Measurements from ENCODE around the gene GSTK1. TPM values are rescaled to one million over a fixed set of nuclear protein-coding genes. Genes with fewer than 3 reads are reported as not detected.

The GSTK1 gene
- total RNA-seq, 2 donors from 2014 or later, result 61.1 to 75.0 TPM

DNA sequence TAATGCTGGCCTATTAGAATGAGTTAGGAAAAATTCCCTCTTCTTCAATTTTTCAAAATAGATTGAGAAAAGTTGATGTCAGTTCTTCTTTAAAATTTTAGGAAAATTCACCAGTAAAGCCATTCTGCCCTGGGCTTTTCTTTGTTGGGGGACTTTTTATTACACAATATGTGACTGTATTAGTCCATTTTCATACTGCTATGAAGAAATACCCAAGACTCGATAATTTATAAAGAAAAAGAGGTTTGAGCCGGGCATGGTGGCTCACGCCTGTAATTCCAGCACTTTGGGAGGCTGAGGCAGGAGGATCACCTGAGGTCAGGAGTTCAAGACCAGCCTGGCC lies 28.7 kb upstream of the GSTK1 start:
- Mint-ChIP-seq H3K27ac (no peak overlapping the region), H3K27me3 (ENCODE audit: insufficient read depth) (peaks cover 22% of the 10 kb centered on the region), H3K4me3 (no peak overlapping the region), H3K9me3 (peaks cover 19% of the 10 kb centered on the region), H3K4me1 (peaks cover under 1% of the 10 kb centered on the region), H3K36me3 (ENCODE audit: low read depth) (no peaks in the 10 kb centered on the region)
- Histone ChIP-seq H3K4me1 (ENCODE audit: control insufficient read depth, insufficient read depth, low read length) (no peaks in the 10 kb centered on the region), H3K27ac (ENCODE audit: low read depth, low read length) (no peak overlapping the region), H3K27me3 (ENCODE audit: control insufficient read depth, insufficient read depth, low read length, poor library complexity, severe bottlenecking) (peaks cover 13% of the 10 kb centered on the region), H3K9ac (ENCODE audit: extremely low read depth, low read length, poor library complexity, severe bottlenecking) (no peak overlapping the region), H3K36me3 (ENCODE audit: control insufficient read depth, insufficient read depth, low read length) (no peaks in the 10 kb centered on the region), H3K9me3 (ENCODE audit: control insufficient read depth, low read length) (peaks cover 17% of the 10 kb centered on the region), H3K4me3 (ENCODE audit: low read length) (no peak overlapping the region)
- TF ChIP-seq, protein P1, sequence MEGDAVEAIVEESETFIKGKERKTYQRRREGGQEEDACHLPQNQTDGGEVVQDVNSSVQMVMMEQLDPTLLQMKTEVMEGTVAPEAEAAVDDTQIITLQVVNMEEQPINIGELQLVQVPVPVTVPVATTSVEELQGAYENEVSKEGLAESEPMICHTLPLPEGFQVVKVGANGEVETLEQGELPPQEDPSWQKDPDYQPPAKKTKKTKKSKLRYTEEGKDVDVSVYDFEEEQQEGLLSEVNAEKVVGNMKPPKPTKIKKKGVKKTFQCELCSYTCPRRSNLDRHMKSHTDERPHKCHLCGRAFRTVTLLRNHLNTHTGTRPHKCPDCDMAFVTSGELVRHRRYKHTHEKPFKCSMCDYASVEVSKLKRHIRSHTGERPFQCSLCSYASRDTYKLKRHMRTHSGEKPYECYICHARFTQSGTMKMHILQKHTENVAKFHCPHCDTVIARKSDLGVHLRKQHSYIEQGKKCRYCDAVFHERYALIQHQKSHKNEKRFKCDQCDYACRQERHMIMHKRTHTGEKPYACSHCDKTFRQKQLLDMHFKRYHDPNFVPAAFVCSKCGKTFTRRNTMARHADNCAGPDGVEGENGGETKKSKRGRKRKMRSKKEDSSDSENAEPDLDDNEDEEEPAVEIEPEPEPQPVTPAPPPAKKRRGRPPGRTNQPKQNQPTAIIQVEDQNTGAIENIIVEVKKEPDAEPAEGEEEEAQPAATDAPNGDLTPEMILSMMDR (conservative IDR thresholded peaks at IDR 0.05), result no peak
- WGBS, 2 experiments (ENCODE audit: insufficient coverage in 1 of 2, insufficient read length in 1 of 2), result 86 to 90% methylated on average over 2 to 3 of the region's 3 CpGs
- no peak for DNase-seq

DNA sequence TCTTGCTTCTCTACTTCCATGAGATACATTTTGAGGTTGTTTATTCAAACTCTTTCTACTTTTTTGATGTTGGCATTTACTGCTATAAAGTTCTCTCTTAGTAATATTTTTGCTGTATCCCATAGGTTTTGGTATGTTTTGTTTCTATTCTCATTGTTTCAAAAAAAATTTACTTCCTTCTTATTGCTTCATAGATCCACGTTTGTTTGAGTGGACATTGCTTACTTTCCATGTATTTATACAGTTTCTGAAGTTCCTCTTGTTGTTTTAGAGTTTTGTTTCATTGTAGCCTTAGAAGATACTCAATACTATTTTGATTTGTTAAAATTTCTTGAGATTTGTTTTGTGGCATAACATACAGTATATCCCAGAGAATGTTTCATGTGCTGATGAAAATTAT lies 27.7 kb upstream of the GSTK1 start:
- Mint-ChIP-seq H3K4me3 (no peak overlapping the region), H3K9me3 (peaks cover 19% of the 10 kb centered on the region), H3K27me3 (ENCODE audit: insufficient read depth) (peaks cover 22% of the 10 kb centered on the region), H3K27ac (no peak overlapping the region), H3K36me3 (ENCODE audit: low read depth) (no peaks in the 10 kb centered on the region), H3K4me1 (no peaks in the 10 kb centered on the region)
- 78% methylated on average over 1 of the region's 1 CpG; no CpG with 5 or more reads in 1 of the 2 experiments for WGBS, 2 experiments (ENCODE audit: insufficient coverage in 1 of 2, insufficient read length in 1 of 2)
- Histone ChIP-seq H3K27me3 (ENCODE audit: control insufficient read depth, insufficient read depth, low read length, poor library complexity, severe bottlenecking) (peaks cover 13% of the 10 kb centered on the region), H3K4me3 (ENCODE audit: low read length) (no peak overlapping the region), H3K36me3 (ENCODE audit: control insufficient read depth, insufficient read depth, low read length) (no peaks in the 10 kb centered on the region), H3K9me3 (ENCODE audit: control insufficient read depth, low read length) (peaks cover 17% of the 10 kb centered on the region), H3K4me1 (ENCODE audit: control insufficient read depth, insufficient read depth, low read length) (no peaks in the 10 kb centered on the region), H3K9ac (ENCODE audit: extremely low read depth, low read length, poor library complexity, severe bottlenecking) (no peak overlapping the region), H3K27ac (ENCODE audit: low read depth, low read length) (no peak overlapping the region)
- DNase-seq, result no peak
- TF ChIP-seq, protein P1 (conservative IDR thresholded peaks at IDR 0.05), result no peak

DNA sequence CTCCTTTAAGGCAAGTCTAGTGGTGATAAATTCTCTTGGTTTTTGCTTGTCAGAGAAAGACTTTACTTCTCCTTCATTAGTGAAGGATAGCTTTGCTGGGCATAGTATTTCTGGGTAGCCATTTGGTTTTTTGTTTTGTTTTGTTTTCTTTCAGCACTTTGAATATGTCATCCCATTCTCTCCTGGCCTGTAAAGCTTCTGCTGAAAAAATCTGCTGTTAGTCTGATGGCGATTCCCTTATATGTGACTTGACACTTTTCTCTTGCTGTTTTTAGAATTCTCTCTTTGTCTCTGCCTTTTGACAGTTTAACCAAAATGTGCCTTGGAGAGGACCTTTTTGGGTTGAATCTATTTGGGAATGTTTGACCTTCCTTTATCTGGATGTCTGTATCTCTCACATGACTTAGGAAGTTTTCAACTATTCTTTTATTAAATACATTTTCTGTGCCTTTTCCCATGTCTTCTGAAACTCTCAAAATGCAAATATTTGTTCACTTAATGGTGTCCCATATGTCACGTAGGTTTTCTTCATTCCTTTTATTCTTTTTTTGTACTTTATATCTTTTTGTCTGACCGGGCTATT lies 26.7 kb upstream of the GSTK1 start:
- no peak overlapping the region for H3K4me3 Mint-ChIP-seq
- 88 to 95% methylated on average over 2 to 3 of the region's 3 CpGs for WGBS, 2 experiments (ENCODE audit: insufficient coverage in 1 of 2, insufficient read length in 1 of 2)
- Histone ChIP-seq H3K27me3 (ENCODE audit: control insufficient read depth, insufficient read depth, low read length, poor library complexity, severe bottlenecking) (peaks cover 13% of the 10 kb centered on the region), H3K9me3 (ENCODE audit: control insufficient read depth, low read length) (peaks cover 17% of the 10 kb centered on the region), H3K27ac (ENCODE audit: low read depth, low read length) (no peak overlapping the region), H3K36me3 (ENCODE audit: control insufficient read depth, insufficient read depth, low read length) (no peaks in the 10 kb centered on the region), H3K4me3 (ENCODE audit: low read length) (no peak overlapping the region), H3K9ac (ENCODE audit: extremely low read depth, low read length, poor library complexity, severe bottlenecking) (no peak overlapping the region), H3K4me1 (ENCODE audit: control insufficient read depth, insufficient read depth, low read length) (no peaks in the 10 kb centered on the region)
- H3K36me3 Mint-ChIP-seq (ENCODE audit: low read depth), result no peaks in the 10 kb centered on the region
- H3K27me3 Mint-ChIP-seq (ENCODE audit: insufficient read depth), result peaks cover 22% of the 10 kb centered on the region
- TF ChIP-seq, protein P1 (conservative IDR thresholded peaks at IDR 0.05), result no peak
- DNase-seq, result no peak
- no peak overlapping the region for H3K27ac Mint-ChIP-seq
- H3K4me1 Mint-ChIP-seq, result peaks cover 2% of the 10 kb centered on the region
- peaks cover 19% of the 10 kb centered on the region for H3K9me3 Mint-ChIP-seq

Measured in endodermal cell (in vitro differentiated cells).